HCT116 (cell line): ENCODE measurements around the gene SEMA5A. TPM values are rescaled to one million over a fixed set of nuclear protein-coding genes. Genes with fewer than 3 reads are reported as not detected.

Source experiments
- ATAC-seq: fragments of 200-7000 bp; cut with Tn5 transposase; 2 replicates; pipeline ENCODE4 v1.9.1; 2020; ENCODE audit warnings: mild to moderate bottlenecking, moderate library complexity
- BruUV-seq: library from RNA; stranded (reverse); fragments of 400-500 nt; replicated peaks from 2 replicates; lab custom pipeline; 2021; lab: Mats Ljungman, UMichigan
- CTCF ChIA-PET: fragments of 300-600 bp; sonication (Branson Sonifier 250); formaldehyde crosslinking; loops from one replicate; lab custom pipeline; 2021; ENCODE audit warnings: antibody characterized with exemption; lab: Charles Lee
- POLR2A ChIA-PET: fragments of 300-600, 350-600 bp; sonication (Branson Sonifier 250); formaldehyde crosslinking; loops from one replicate; lab custom pipeline; 2021; ENCODE audit warnings: antibody characterized with exemption; lab: Charles Lee
- RAD21 ChIA-PET, 2 experiments: fragments of 300-600 bp; sonication (Branson Sonifier 250); formaldehyde crosslinking; loops; one replicate each; lab custom pipeline; 2023; ENCODE audit warnings: low total read pairs in 2 of 2; ENCODE audit not compliant: uncharacterized antibody in 2 of 2, unreplicated experiment in 2 of 2, low non-redundant PET in 1 of 2; lab: Charles Lee
- DNase-seq: peaks from one replicate; pipeline ENCODE4 v3.0.0-alpha.2; 2010; ENCODE audit warnings: low read depth, low spot score
- H2AFZ ChIP-seq: fragments of 200-600 bp; shearing (Covaris generic), sonication (generic); 2 replicates; pipeline ENCODE4 v1.6.1; 2017; ENCODE audit warnings: low read depth, mixed run types, mixed read lengths, antibody characterized with exemption, low read length; ENCODE audit not compliant: poor library complexity, severe bottlenecking
- H3K27ac ChIP-seq: 2 replicates; pipeline ENCODE4 v1.5.1; 2012; ENCODE audit warnings: low read depth, low read length
- H3K27me3 ChIP-seq: fragments of 200-600 bp; sonication (generic); 2 replicates; pipeline ENCODE4 v1.6.1; 2016; ENCODE audit warnings: mixed run types, low read length, mixed read lengths; ENCODE audit not compliant: insufficient read depth
- H3K36me3 ChIP-seq, 2 experiments: fragments of 200-500 bp in 1 of 2; fragments of 200-600 bp in 1 of 2; sonication (Bioruptor generic) in 1 of 2; sonication (generic) in 1 of 2; 2 replicates each; pipeline versions ENCODE4 v1.5.1 to v1.6.1; 2014 to 2016; ENCODE audit warnings: low read length in 2 of 2, inconsistent platforms in 1 of 2, mixed read lengths in 1 of 2, mixed run types in 1 of 2; ENCODE audit not compliant: insufficient read depth in 2 of 2, control insufficient read depth in 1 of 2
- H3K4me1 ChIP-seq, 2 experiments: fragments of 200-600 bp in 1 of 2; sonication (generic) in 1 of 2; 2 replicates each; pipeline versions ENCODE4 v1.5.1 to v1.6.1; 2012 to 2017; ENCODE audit warnings: low read length in 2 of 2, inconsistent platforms in 1 of 2, mild to moderate bottlenecking in 1 of 2, mixed read lengths in 1 of 2, mixed run types in 1 of 2, moderate library complexity in 1 of 2; ENCODE audit not compliant: insufficient read depth in 2 of 2, control insufficient read depth in 1 of 2
- H3K4me2 ChIP-seq: fragments of 200-600 bp; sonication (generic); 2 replicates; pipeline ENCODE4 v1.6.1; 2017; ENCODE audit warnings: mixed run types, low read length, mixed read lengths
- H3K4me3 ChIP-seq, 2 experiments: fragments of 200-600 bp in 1 of 2; sonication (generic) in 1 of 2; replicated peaks in 1 of 2; 2 replicates each; pipeline ENCODE4 v1.5.1; 2011 to 2016; ENCODE audit warnings: low read length in 2 of 2, control low read depth in 1 of 2, low read depth in 1 of 2, mild to moderate bottlenecking in 1 of 2, mixed read lengths in 1 of 2, mixed run types in 1 of 2
- H3K79me2 ChIP-seq: fragments of 200-600 bp; sonication (generic); 2 replicates; pipeline ENCODE4 v1.6.1; 2017; ENCODE audit warnings: mild to moderate bottlenecking, mixed run types, low read length, moderate library complexity, mixed read lengths; ENCODE audit not compliant: insufficient read depth
- H3K9ac ChIP-seq: fragments of 200-600 bp; sonication (generic); 2 replicates; pipeline ENCODE4 v1.6.1; 2016; ENCODE audit warnings: low read length, mixed read lengths
- H3K9me2 ChIP-seq: fragments of 200-600 bp; sonication (generic), shearing (Covaris generic); 2 replicates; pipeline ENCODE4 v1.6.1; 2017; ENCODE audit warnings: mixed run types, mild to moderate bottlenecking, moderate library complexity; ENCODE audit not compliant: insufficient read depth
- H3K9me3 ChIP-seq, 2 experiments: fragments of 200-500 bp in 1 of 2; fragments of 200-600 bp in 1 of 2; sonication (Bioruptor generic) in 1 of 2; sonication (generic) in 1 of 2; 2 replicates each; pipeline ENCODE4 v1.6.1; 2014 to 2017; ENCODE audit warnings: low read length in 2 of 2, mixed read lengths in 2 of 2, inconsistent platforms in 1 of 2, low read depth in 1 of 2, mild to moderate bottlenecking in 1 of 2, mixed run types in 1 of 2, moderate library complexity in 1 of 2; ENCODE audit not compliant: control insufficient read depth in 1 of 2, insufficient read depth in 1 of 2
- H4K20me1 ChIP-seq: fragments of 200-600 bp; sonication (generic), shearing (Covaris generic); 2 replicates; pipeline ENCODE4 v1.6.1; 2017; ENCODE audit warnings: mixed run types, mild to moderate bottlenecking, moderate library complexity; ENCODE audit not compliant: insufficient read depth
- ATF3 ChIP-seq: IDR thresholded peaks from 2 replicates; pipeline ENCODE4 v1.6.1; 2012
- CEBPB ChIP-seq: IDR thresholded peaks from 2 replicates; pipeline ENCODE4 v1.6.1; 2012; ENCODE audit warnings: low read depth
- CTCF ChIP-seq, 3 experiments: fragments of 200-600 bp in 1 of 3; sonication (generic) in 1 of 3; IDR thresholded peaks in 2 of 3; conservative IDR thresholded peaks in 1 of 3; 2 replicates each; pipeline ENCODE4 v1.5.1; 2012 to 2017; ENCODE audit warnings: low read depth in 2 of 3, low read length in 2 of 3, antibody characterized with exemption in 1 of 3, borderline replicate concordance in 1 of 3, control low read depth in 1 of 3, mild to moderate bottlenecking in 1 of 3, mixed read lengths in 1 of 3, mixed run types in 1 of 3, moderate library complexity in 1 of 3; ENCODE audit not compliant: insufficient read depth in 1 of 3
- EGR1 ChIP-seq: IDR thresholded peaks from 2 replicates; pipeline ENCODE4 v1.6.1; 2012; ENCODE audit warnings: low read depth
- ELF1 ChIP-seq: IDR thresholded peaks from 2 replicates; pipeline ENCODE4 v1.6.1; 2012; ENCODE audit warnings: low read depth, borderline replicate concordance
- EZH2 ChIP-seq: fragments of 200-600 bp; sonication (generic); IDR thresholded peaks from 2 replicates; pipeline ENCODE4 v1.6.1; 2017; ENCODE audit warnings: antibody characterized with exemption, mixed run types
- REST ChIP-seq: IDR thresholded peaks from 2 replicates; pipeline ENCODE4 v1.6.1; 2012; ENCODE audit warnings: low read depth
- SP1 ChIP-seq: IDR thresholded peaks from 2 replicates; pipeline ENCODE4 v1.6.1; 2012; ENCODE audit warnings: low read depth
- TCF7L2 ChIP-seq: IDR thresholded peaks from 2 replicates; pipeline ENCODE4 v1.7.0; 2011; ENCODE audit warnings: borderline replicate concordance, inconsistent platforms; ENCODE audit not compliant: insufficient read depth, insufficient read length; ENCODE audit errors: extremely low read depth
- ZFX ChIP-seq: fragments of 450-650 bp; IDR thresholded peaks from 2 replicates; pipeline ENCODE4 v1.6.1; 2017
- ZNF274 ChIP-seq: fragments of 200-500 bp; sonication (Bioruptor generic); IDR thresholded peaks from 2 replicates; pipeline ENCODE4 v1.6.1; 2014; ENCODE audit warnings: mild to moderate bottlenecking, low read depth, low read length, inconsistent platforms
- intact Hi-C: fragments of 100-400 bp; cut with micrococcal nuclease; formaldehyde crosslinking; loops from 2 replicates; pipeline ENCODE4 v1.10.0; 2022
- total RNA-seq: library from RNA; stranded (reverse); gene quantifications from one replicate; pipeline ENCODE4 v1.2.1, GENCODE V29; 2021; ENCODE audit not compliant: unreplicated experiment

Gene SEMA5A
- total RNA-seq, 1 experiment from 2014 or later, result 0.02 TPM

GRCh38 chr5:9125852-9126251 is 420.0 kb downstream of the SEMA5A start:
- BruUV-seq, result no TSS peak
- H3K4me1 ChIP-seq, result no peaks in the 10 kb centered on the region
- ChIA-PET POLR2A (no interaction called here), CTCF (no interaction called here), RAD21 (no interaction called here)
- H3K4me2 ChIP-seq, result no peak overlapping the region
- DNase-seq (no peak), ATAC-seq (no peak)
- H3K27me3 ChIP-seq, result no peaks in the 10 kb centered on the region
- H3K9me2 ChIP-seq, result no peaks in the 10 kb centered on the region
- intact Hi-C loops, result no loop called here
- no peaks in the 10 kb centered on the region for H3K36me3 ChIP-seq
- H3K79me2 ChIP-seq, result no peaks in the 10 kb centered on the region
- H3K4me3 ChIP-seq, result no peak overlapping the region
- no peak for TF ChIP-seq ZFX
- no peak for TF ChIP-seq CTCF (IDR thresholded peaks at IDR 0.05 in 2 of 3, conservative IDR thresholded peaks at IDR 0.05 in 1 of 3; ENCODE audit: borderline replicate concordance in 1 of 3, insufficient read depth in 1 of 3, low read depth in 2 of 3, low read length in 2 of 3)
- no peak for TF ChIP-seq REST
- TF ChIP-seq EGR1, result no peak
- TF ChIP-seq ATF3, result no peak
- no peak for TF ChIP-seq ELF1
- no peak for TF ChIP-seq EZH2
- no peak for TF ChIP-seq ZNF274
- TF ChIP-seq SP1, result no peak
- no peak for TF ChIP-seq TCF7L2
- no peak for TF ChIP-seq CEBPB
- H3K27ac ChIP-seq, result no peak overlapping the region
- H4K20me1 ChIP-seq, result no peaks in the 10 kb centered on the region
- H3K9me3 ChIP-seq, result peaks cover 7 to 37% of the 10 kb centered on the region in 2 experiments; a peak in 2 of 4 replicates
- no peak overlapping the region for H2AFZ ChIP-seq
- H3K9ac ChIP-seq, result no peak overlapping the region
